Measurements from ENCODE around the gene NIT1. TPM values are rescaled to one million over a fixed set of nuclear protein-coding genes. Genes with fewer than 3 reads are reported as not detected.

The NIT1 gene
- total and polyA plus RNA-seq, 9 of the 15 experiments (the other 6 are each of a cell fraction or from before 2014, with no cell fraction given): 18.4 to 76.0 (median 33.7) TPM

- no peak for TF ChIP-seq MLLT1 (IDR thresholded peaks at IDR 0.05)
- TF ChIP-seq ZNF318 (IDR thresholded peaks at IDR 0.05; ENCODE audit: borderline replicate concordance in 1 of 2, low read depth in 1 of 2): no peak; a peak in 1 of 4 replicates
- TF ChIP-seq PYGO2 (tag; IDR thresholded peaks at IDR 0.05): no peak
- TF ChIP-seq TRIM24 (IDR thresholded peaks at IDR 0.05): peak; percentile 34 to 48; a peak in 3 of 4 replicates
- no peak for TF ChIP-seq GABPB2 (CRISPR knock-in tag; conservative IDR thresholded peaks at IDR 0.05)
- no peak for TF ChIP-seq POLR2AphosphoS2 (IDR thresholded peaks at IDR 0.05; ENCODE audit: low read length)
- TF ChIP-seq CBFA2T2 (conservative IDR thresholded peaks at IDR 0.05): no peak
- no peak for TF ChIP-seq KAT7 (CRISPR knock-in tag; IDR thresholded peaks at IDR 0.05; ENCODE audit: borderline replicate concordance)
- TF ChIP-seq USF2 (CRISPR knock-in tag; IDR thresholded peaks at IDR 0.05): no peak
- TF ChIP-seq ZZZ3 (IDR thresholded peaks at IDR 0.05): no peak
- TF ChIP-seq CREB3 (tag; conservative IDR thresholded peaks at IDR 0.05; ENCODE audit: low read depth): no peak
- peak; percentile 88 for TF ChIP-seq JUN (IDR thresholded peaks at IDR 0.05; ENCODE audit: borderline replicate concordance, low read depth, low read length)
- TF ChIP-seq JUN (CRISPR knock-in tag; IDR thresholded peaks at IDR 0.05; ENCODE audit: borderline replicate concordance): no peak; the same call in 1 of the 2 replicates
These were observed 34.7 kb upstream of the NIT1 start (continued) for GRCh38 chr1:161082996-161083747.

Data from K562 (cell line).